HG03575 (cell line): Measurements from ENCODE around the gene DCLK1.

ENCODE experiments used
- ATAC-seq: cut with Tn5 transposase; IDR thresholded peaks from one replicate; pipeline ENCODE4 v1.9.1; 2021; ENCODE audit not compliant: unreplicated experiment, insufficient number of reproducible peaks, low FRiP score; ENCODE audit errors: extremely low read depth

Gene DCLK1

GRCh38 chr13:35723821-35724220, 407.4 kb downstream of the DCLK1 start:
- ATAC-seq: no peak

DNA sequence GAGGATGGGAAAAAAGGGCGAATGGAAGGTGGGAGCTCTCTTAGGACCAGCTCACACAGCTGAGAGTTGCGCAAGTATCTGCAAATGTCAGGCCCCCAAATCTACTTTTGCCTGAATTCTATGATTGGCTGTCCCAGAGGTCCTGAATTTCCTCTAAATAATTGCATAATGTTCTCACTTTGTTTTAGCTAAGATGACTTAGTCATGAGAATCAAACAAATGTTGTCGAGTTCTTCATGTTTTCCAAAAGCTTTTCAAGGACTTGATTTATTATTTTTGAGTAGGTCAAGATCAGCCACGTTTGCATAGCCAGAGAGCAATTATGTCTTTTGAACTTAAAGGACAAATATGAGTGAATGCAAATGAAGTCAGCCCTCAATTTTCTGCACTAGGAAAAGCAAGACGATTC, 408.1 kb downstream of the DCLK1 start:
- no peak for ATAC-seq

GRCh38 chr13:35722458-35723052, 408.6 kb downstream of the DCLK1 start:
- ATAC-seq: no peak

GRCh38 chr13:35720690-35721554, 410.3 kb downstream of the DCLK1 start:
- ATAC-seq: no peak

DNA sequence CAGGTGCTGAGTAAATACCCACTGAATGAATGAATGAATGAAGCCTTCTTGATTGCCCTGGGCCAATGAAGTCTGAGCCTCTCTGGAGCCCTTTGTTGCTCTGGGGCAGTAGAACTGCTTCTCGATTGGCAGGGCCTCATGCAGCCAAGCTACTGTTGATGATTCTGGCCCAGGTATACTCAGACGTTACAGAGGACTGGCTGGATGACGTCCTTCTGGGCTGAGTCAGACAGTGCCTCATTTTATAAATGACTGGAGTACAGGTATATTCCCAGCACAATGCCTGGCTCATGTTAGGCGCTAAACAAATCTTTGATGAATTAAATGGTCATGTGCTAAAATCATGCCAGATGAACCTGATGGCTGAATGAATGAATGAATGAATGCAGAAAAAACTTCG, 410.9 kb downstream of the DCLK1 start:
- no peak for ATAC-seq
